GM23248 (cell line): ENCODE results near the gene PIEZO1.

Experiments
- EZH2 ChIP-seq: fragments of 200-600 bp; sonication (generic); IDR thresholded peaks from 2 replicates; pipeline ENCODE4 v1.6.1; 2018; ENCODE audit warnings: antibody characterized with exemption, mild to moderate bottlenecking; ENCODE audit not compliant: insufficient read depth, poor library complexity, severe bottlenecking
- EZH2phosphoT487 ChIP-seq: fragments of 200-600 bp; sonication (generic); IDR thresholded peaks from 2 replicates; pipeline ENCODE4 v1.6.1; 2018; ENCODE audit warnings: antibody characterized with exemption, moderate library complexity, mild to moderate bottlenecking, low read depth; ENCODE audit not compliant: insufficient read depth

GRCh38 chr16:88712362-88712979, 72.5 kb downstream of the PIEZO1 start:
- no peak for TF ChIP-seq EZH2phosphoT487
- no peak for TF ChIP-seq EZH2
